ENCODE results near the gene HPD.
"Not testable (repeated sequence)": the region's sequence is repeated elsewhere in the genome, so short reads cannot be mapped to it uniquely, and the experiment has no call there.

Gene HPD

GRCh38 chr12:121797937-121798786 is 60.5 kb downstream of the HPD start:
- peak; percentile 47 for DNase-seq (ENCODE audit: low spot score)

DNA sequence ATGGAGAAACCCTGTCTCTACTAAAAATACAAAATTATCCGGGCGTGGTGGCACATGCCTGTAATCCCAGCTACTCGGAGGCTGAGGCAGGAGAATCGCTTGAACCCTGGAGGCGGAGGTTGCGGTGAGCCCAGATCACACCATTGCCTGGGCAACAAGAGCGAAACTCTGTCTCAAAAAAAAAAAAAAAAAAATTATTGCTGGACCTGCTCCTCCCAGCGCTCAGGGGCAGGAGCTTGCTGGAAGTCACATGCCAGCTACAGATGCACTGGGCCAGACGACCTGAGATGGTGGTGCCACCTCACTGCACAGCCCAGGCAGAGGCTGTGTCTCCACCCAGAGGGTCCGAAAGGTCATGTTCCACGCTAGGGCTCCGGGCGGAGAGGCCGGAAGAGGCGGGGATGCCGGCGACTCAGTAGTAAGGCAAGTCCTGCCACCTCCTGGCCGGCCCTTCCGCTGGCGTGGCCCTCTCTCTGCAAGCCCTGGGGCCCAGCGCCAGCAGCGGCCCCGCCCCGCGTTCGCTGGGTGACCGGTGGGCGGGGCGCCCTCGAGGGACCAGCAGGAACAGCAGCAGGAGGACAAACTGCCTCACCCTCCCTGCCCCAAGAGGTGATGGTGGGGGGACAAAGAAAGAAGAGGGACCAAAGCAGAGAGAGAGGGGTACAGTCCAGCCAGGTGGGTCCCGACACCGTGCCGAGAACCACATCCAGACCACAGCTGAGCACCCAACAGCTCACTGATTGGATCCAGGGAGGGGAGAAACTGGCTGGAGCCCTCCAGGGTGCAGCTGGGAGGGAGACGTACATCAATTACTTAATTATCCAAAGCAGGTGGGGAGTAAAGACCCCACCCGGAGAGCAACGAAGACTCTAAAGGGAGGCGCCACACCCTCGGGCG is 61.6 kb downstream of the HPD start:
- DNase-seq (ENCODE audit: low spot score), result peak; percentile 83

DNA sequence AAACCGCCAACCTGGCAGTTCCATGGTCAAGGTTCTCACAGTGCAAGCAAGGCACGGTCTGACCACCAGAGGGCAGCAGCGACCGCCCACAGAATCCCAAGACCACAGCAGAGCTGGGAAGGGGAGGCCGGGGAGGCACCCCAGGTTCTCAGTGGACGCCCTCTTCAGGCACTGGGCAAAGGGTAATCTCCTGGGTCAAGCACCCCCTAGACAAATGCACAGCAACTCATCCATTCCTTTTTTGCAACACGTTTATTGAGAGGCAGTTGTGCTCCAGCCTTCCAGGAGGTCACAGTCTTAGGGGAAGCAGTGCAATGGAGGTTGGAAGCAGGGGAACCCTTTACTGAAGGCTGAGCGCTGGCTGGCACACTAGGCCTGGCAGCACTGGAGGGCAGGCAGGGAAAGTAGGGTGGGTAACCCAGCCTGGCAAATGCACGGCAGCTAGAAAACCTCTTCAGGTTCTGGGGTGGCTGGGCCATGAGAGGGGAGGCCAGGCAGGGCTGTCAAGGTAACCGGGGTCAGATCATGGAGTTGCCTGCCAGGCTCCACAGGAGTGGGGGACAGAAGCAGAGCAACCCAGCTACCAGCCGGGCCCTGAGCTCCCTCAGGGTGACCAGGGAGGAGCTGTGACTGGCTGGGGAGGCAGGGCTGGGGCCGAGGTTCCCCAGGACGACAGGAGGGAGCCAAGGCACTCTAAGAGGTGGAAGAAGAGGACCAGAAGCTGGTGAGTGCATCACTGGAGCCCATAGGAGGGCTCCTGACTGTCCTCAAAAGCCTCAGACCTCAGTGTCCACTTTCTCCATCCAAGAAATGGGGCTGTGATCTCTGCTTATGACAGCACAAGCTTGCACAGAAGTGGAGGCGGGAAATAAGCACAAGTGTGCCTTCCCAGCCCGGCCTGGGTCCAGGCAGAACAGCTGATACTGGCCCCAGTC is 63.4 kb downstream of the HPD start:
- DNase-seq (ENCODE audit: low spot score), result peak; percentile 93

GRCh38 chr12:121794534-121795033 is 64.1 kb downstream of the HPD start:
- no peak for DNase-seq (ENCODE audit: low spot score)

- peak; percentile 92 for DNase-seq (ENCODE audit: low spot score)
Observed at GRCh38 chr12:121793838-121794533, 64.7 kb downstream of the HPD start.

- no peak for DNase-seq (ENCODE audit: low spot score)
Observed at GRCh38 chr12:121793440-121793837, 65.2 kb downstream of the HPD start, which contains the start of gene RHOF. Gene RHOF (minus strand): TSS chr12:121793688. CDS start chr12:121793633, 55 bp downstream.

GRCh38 chr12:121792607-121793439 is 65.8 kb downstream of the HPD start:
- DNase-seq (ENCODE audit: low spot score), result no peak

DNA sequence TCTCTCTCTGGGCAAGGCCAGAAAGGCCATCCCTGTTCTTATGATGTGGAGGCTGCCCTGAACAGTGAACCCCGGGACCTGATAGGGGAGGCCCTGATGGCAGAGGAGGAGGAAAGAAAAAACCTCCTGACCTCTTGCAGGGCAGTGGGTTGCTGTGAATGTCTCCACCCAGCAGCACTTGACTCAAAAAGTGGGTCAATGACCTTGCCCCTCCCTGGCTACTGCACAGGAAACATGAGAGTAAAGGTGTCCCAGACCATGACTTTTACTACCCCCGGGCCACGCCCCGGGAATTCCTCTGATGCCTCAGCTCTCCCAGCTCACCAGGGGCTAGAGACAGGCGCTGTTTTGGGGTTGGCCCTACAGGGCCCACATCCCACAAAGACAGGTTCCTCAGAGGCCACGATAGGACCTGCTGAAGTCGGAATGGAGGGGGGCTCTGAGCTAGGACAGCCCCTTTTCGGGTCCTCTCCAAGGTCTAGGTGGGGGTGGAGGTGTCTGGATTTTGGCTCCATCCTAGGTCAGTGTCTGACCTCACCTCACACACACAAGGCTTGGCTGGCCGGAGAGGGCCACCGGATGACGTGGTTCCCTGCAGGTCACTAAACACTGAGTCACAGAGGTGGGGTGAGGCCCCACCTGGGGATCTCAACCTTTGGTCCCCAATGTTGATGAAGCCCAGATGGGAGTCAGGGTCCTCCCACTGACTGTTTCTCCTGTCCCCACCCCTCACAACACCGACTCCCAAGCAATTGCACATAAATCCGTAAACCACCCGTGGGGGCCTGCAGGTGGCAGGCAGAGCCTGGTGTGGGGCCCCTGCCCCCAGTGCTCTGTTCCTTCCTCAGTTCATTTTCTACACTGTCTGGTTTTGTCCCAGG is 66.7 kb downstream of the HPD start:
- DNase-seq (ENCODE audit: low spot score), result no peak

DNA sequence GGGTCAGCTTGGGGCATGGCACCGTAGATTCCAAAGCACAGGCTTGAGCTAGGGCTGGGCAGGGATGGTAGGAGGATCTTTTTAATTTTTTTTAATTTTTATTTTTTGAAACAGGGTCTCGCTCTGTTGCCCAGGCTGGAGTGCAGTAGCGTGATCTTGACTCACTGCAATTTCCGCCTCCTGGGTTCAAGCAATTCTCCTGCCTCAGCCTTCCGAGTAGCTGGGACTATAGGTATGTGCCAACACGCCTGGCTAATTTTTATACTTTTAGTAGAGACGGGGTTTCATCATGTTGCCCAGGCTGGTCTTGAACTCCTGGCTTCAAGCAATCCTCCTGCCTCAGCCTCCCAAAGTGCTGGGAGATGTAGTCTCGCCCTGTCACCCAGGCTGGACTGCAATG is 67.9 kb downstream of the HPD start:
- DNase-seq (ENCODE audit: low spot score), result not testable (repeated sequence)

DNA sequence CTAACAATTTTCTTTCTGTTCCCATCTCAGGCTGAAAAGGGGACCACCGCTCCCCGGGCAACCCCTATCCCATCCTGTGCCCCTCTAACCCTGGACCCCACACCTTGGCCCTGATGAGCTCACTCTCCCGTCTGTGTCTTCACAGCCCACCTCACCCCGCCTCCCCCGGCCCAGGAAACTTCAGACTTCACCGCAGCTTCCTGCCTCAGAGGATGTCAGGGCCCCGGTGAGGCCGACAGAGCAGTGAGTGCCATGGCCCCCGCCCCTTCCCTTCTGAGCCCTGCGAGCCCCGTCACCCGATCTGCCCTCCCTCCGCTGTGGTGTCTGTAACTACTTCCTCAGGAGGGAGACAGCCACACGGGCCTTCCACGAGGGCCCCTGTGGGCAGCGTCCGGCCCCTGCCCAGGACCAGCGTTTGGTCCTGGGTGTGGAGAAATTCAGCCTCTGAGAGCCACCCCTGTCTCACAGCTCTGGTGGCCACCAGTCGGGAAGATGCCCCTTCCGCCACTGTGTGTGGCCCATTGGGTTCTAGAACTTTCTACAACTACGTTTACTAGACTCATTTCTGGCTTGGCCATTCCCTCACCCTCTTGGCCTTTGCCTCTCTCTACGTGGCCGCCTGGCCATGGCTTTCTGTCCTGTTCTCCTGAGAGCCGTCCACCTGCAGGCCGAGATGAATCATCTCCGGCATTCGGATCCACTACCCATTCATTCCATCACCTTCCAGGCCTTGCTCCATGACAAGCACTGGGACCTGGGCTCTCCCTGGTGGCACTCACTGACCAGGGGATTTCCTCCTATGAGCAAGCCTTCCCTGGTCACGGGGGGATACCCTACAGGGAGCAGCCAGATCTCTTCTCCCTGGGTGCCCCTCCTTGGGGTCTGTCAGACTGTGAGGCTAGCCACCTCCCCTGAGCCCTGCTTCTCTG is 68.6 kb downstream of the HPD start:
- peak; percentile 16 for DNase-seq (ENCODE audit: low spot score)

Data from cerebellar cortex (tissue), 1 donor.